Peyer's patch (tissue), 4 donors: ENCODE measurements around the gene QSER1.

Experiments
- CTCF ChIP-seq, 6 experiments: fragments of 450-650 bp in 4 of 6; fragments of 200-600 bp in 2 of 6; sonication (generic) in 1 of 6; IDR thresholded peaks; one replicate each; pipeline ENCODE4 v1.5.1; 2017 to 2019; ENCODE audit warnings: antibody characterized with exemption in 6 of 6, mild to moderate bottlenecking in 3 of 6, moderate library complexity in 1 of 6
- POLR2A ChIP-seq, 2 donors: fragments of 450-650 bp; IDR thresholded peaks; one replicate each; pipeline ENCODE4 v1.5.1; 2017; ENCODE audit warnings: antibody characterized with exemption in 2 of 2, mild to moderate bottlenecking in 2 of 2, moderate library complexity in 2 of 2

GRCh38 chr11:33006010-33006409 lies 113.4 kb downstream of the QSER1 start:
- TF ChIP-seq POLR2A (IDR thresholded peaks at IDR 0.05) (no peak), CTCF (IDR thresholded peaks at IDR 0.05) (no peak)
